IMR-90 (cell line): ENCODE data around the gene KRT36. TPM values are rescaled to one million over a fixed set of nuclear protein-coding genes. Genes with fewer than 3 reads are reported as not detected.

Source experiments
- ATAC-seq: fragments of 200-7000 bp; cut with Tn5 transposase; 2 replicates; pipeline ENCODE4 v1.9.1; 2020; ENCODE audit warnings: low read depth, mild to moderate bottlenecking, moderate library complexity
- BruUV-seq: library from RNA; stranded (reverse); fragments of 400-500 nt; replicated peaks from 2 replicates; lab custom pipeline; 2021; lab: Mats Ljungman, UMichigan
- CTCF ChIA-PET: fragments of 300-600 bp; formaldehyde crosslinking; extraction: SDS; loops from one replicate; lab custom pipeline; 2021; ENCODE audit warnings: antibody characterized with exemption; lab: Yijun Ruan, JAX
- POLR2A ChIA-PET: fragments of 300-600 bp; sonication (Branson Sonifier 250); formaldehyde crosslinking; loops from one replicate; lab custom pipeline; 2022; ENCODE audit warnings: antibody characterized with exemption; ENCODE audit not compliant: unreplicated experiment; lab: Charles Lee
- DNase-seq: peaks from one replicate; pipeline ENCODE4 v3.0.0; 2013
- H2AFZ ChIP-seq: replicated peaks from 2 replicates; pipeline ENCODE3; 2013; ENCODE audit warnings: low read length, mild to moderate bottlenecking; ENCODE audit not compliant: poor library complexity
- H2AK5ac ChIP-seq: 2 replicates; pipeline ENCODE4 v1.6.1; 2013; ENCODE audit warnings: low read depth, low read length, inconsistent platforms
- H2AK9ac ChIP-seq: replicated peaks from 2 replicates; pipeline ENCODE3; 2013; ENCODE audit warnings: mild to moderate bottlenecking, low read depth, low read length, moderate library complexity; ENCODE audit not compliant: poor library complexity
- H2BK120ac ChIP-seq: 2 replicates; pipeline ENCODE4 v1.6.1; 2013; ENCODE audit warnings: low read depth, low read length, inconsistent platforms
- H2BK15ac ChIP-seq: 3 replicates; pipeline ENCODE4 v1.6.1; 2013; ENCODE audit warnings: low read depth, low read length, inconsistent platforms
- H2BK20ac ChIP-seq: 2 replicates; pipeline ENCODE4 v1.6.1; 2013; ENCODE audit warnings: low read depth, mild to moderate bottlenecking, inconsistent platforms, low read length, moderate library complexity
- H2BK5ac ChIP-seq: 2 replicates; pipeline ENCODE4 v1.6.1; 2013; ENCODE audit warnings: mild to moderate bottlenecking, low read depth, low read length, inconsistent platforms; ENCODE audit not compliant: poor library complexity, severe bottlenecking
- H3K14ac ChIP-seq: replicated peaks from 2 replicates; pipeline ENCODE4 v1.6.1; 2013; ENCODE audit warnings: low read depth, low read length, inconsistent platforms
- H3K18ac ChIP-seq: 2 replicates; pipeline ENCODE4 v1.6.1; 2013; ENCODE audit warnings: low read depth, low read length, control low read depth
- H3K23ac ChIP-seq: 2 replicates; pipeline ENCODE4 v1.6.1; 2013; ENCODE audit warnings: low read depth, low read length, inconsistent platforms
- H3K27ac ChIP-seq: 2 replicates; pipeline ENCODE4 v1.5.1; 2013; ENCODE audit warnings: mild to moderate bottlenecking, control low read depth, low read length; ENCODE audit not compliant: insufficient read depth
- H3K27me3 ChIP-seq: 2 replicates; pipeline ENCODE4 v1.6.1; 2013; ENCODE audit warnings: low read length; ENCODE audit not compliant: control insufficient read depth, insufficient read depth
- H3K36me3 ChIP-seq: 2 replicates; pipeline ENCODE4 v1.6.1; 2013; ENCODE audit warnings: low read length, mixed read lengths; ENCODE audit not compliant: control insufficient read depth, insufficient read depth
- H3K4ac ChIP-seq: 2 replicates; pipeline ENCODE4 v1.6.1; 2013; ENCODE audit warnings: low read depth, low read length, inconsistent platforms
- H3K4me1 ChIP-seq: 2 replicates; pipeline ENCODE4 v1.6.1; 2013; ENCODE audit warnings: low read length, mixed read lengths; ENCODE audit not compliant: control insufficient read depth, insufficient read depth
- H3K4me2 ChIP-seq: 2 replicates; pipeline ENCODE4 v1.6.1; 2013; ENCODE audit warnings: low read depth, mild to moderate bottlenecking, control low read depth, low read length, moderate library complexity
- H3K4me3 ChIP-seq: 2 replicates; pipeline ENCODE4 v1.5.1; 2013; ENCODE audit warnings: low read depth, mild to moderate bottlenecking, control low read depth, low read length, moderate library complexity; ENCODE audit not compliant: insufficient read depth
- H3K56ac ChIP-seq: 2 replicates; pipeline ENCODE4 v1.6.1; 2013; ENCODE audit warnings: low read length, inconsistent platforms; ENCODE audit not compliant: insufficient read depth; ENCODE audit errors: extremely low read depth
- H3K79me1 ChIP-seq, 2 experiments: 2 replicates each; pipeline ENCODE4 v1.6.1; 2013; ENCODE audit warnings: low read length in 2 of 2, inconsistent platforms in 1 of 2, low read depth in 1 of 2
- H3K9ac ChIP-seq: 2 replicates; pipeline ENCODE4 v1.6.1; 2013; ENCODE audit warnings: low read depth, low read length, control low read depth
- H3K9me1 ChIP-seq: 2 replicates; pipeline ENCODE4 v1.6.1; 2013; ENCODE audit warnings: low read length, inconsistent platforms; ENCODE audit not compliant: insufficient read depth
- H3K9me3 ChIP-seq: 2 replicates; pipeline ENCODE4 v1.6.1; 2013; ENCODE audit warnings: low read length; ENCODE audit not compliant: control insufficient read depth, insufficient read depth
- H4K20me1 ChIP-seq: 2 replicates; pipeline ENCODE4 v1.6.1; 2013; ENCODE audit warnings: low read length, inconsistent platforms; ENCODE audit not compliant: insufficient read depth
- H4K5ac ChIP-seq: 2 replicates; pipeline ENCODE4 v1.6.1; 2013; ENCODE audit warnings: mild to moderate bottlenecking, low read depth, low read length, control low read depth
- H4K8ac ChIP-seq, 2 experiments: 2 replicates each; pipeline ENCODE4 v1.6.1; 2013; ENCODE audit warnings: low read depth in 2 of 2, low read length in 2 of 2, control low read depth in 1 of 2, inconsistent platforms in 1 of 2
- H4K91ac ChIP-seq: 2 replicates; pipeline ENCODE4 v1.6.1; 2013; ENCODE audit warnings: low read depth, low read length, inconsistent platforms; ENCODE audit not compliant: insufficient read depth
- CEBPB ChIP-seq: IDR thresholded peaks from 2 replicates; pipeline ENCODE4 v1.6.1; 2012; ENCODE audit warnings: low read depth, low read length, improper control_type of control experiment
- ELK1 ChIP-seq: fragments of 150-350 bp; IDR thresholded peaks from 2 replicates; pipeline ENCODE4 v1.6.1; 2016; ENCODE audit warnings: low read depth, mild to moderate bottlenecking, low read length, moderate library complexity, borderline replicate concordance
- FOS ChIP-seq: fragments of 150-350 bp; IDR thresholded peaks from 2 replicates; pipeline ENCODE4 v1.6.1; 2016; ENCODE audit warnings: low read depth, low read length
- MAZ ChIP-seq: IDR thresholded peaks from 2 replicates; pipeline ENCODE4 v1.6.1; 2012; ENCODE audit warnings: low read depth, mild to moderate bottlenecking, low read length, improper control_type of control experiment, moderate library complexity, borderline replicate concordance
- MXI1 ChIP-seq: IDR thresholded peaks from 2 replicates; pipeline ENCODE4 v1.6.1; 2012; ENCODE audit warnings: low read depth, mild to moderate bottlenecking, low read length, moderate library complexity, borderline replicate concordance
- POLR2A ChIP-seq: IDR thresholded peaks from 2 replicates; pipeline ENCODE4 v1.6.1; 2012; ENCODE audit warnings: mild to moderate bottlenecking, low read depth, low read length
- RAD21 ChIP-seq: IDR thresholded peaks from 2 replicates; pipeline ENCODE4 v1.6.1; 2012; ENCODE audit warnings: low read length, improper control_type of control experiment
- RCOR1 ChIP-seq: IDR thresholded peaks from 2 replicates; pipeline ENCODE4 v1.6.1; 2012; ENCODE audit warnings: mild to moderate bottlenecking, low read length, improper control_type of control experiment; ENCODE audit not compliant: insufficient replicate concordance
- SMC3 ChIP-seq: fragments of 150-350 bp; IDR thresholded peaks from 2 replicates; pipeline ENCODE4 v1.6.1; 2016; ENCODE audit warnings: low read depth, mild to moderate bottlenecking, antibody characterized with exemption, low read length, moderate library complexity
- whole genome bisulfite sequencing, 2 experiments: methylation state at CpG; one replicate each; pipeline versions ENCODE4 v1.1.5 to v1.1.7; 2013; ENCODE audit warnings: missing lambda C conversion rate in 2 of 2; ENCODE audit not compliant: insufficient read length in 1 of 2; ENCODE audit errors: extremely low coverage in 2 of 2; 5-methylcytosine and 5-hydroxymethylcytosine counted together
- dilution Hi-C: fragments of 300-500 bp; cut with HindIII; formaldehyde crosslinking; loops from one replicate; pipeline ENCODE4 v1.14.3; 2018; ENCODE audit warnings: low sequenced_read_pairs; ENCODE audit not compliant: unreplicated experiment
- in situ Hi-C: fragments of 300-500 bp; cut with MboI; formaldehyde crosslinking; loops from 3 replicates; pipeline ENCODE4 v1.14.3; 2019; ENCODE audit warnings: low sequenced_read_pairs, inconsistent platforms, mixed read lengths
- intact Hi-C: fragments of 100-400 bp; cut with micrococcal nuclease; formaldehyde crosslinking; loops from 2 replicates; pipeline ENCODE4 v1.10.0; 2022
- polyA plus RNA-seq, 3 experiments: library from polyadenylated mRNA; depleted of rRNA; stranded (reverse); fragments of >200 nt; gene quantifications; 2 replicates each; pipeline ENCODE4 v1.2.3, GENCODE V29; 2012; ENCODE audit warnings: low replicate concordance in 1 of 3
- total RNA-seq: library from RNA; depleted of rRNA; stranded (reverse); fragments of >200 nt; gene quantifications from 2 replicates; pipeline ENCODE4 v1.2.3, GENCODE V29; 2012

Gene KRT36
- total and polyA plus RNA-seq, 2 of the 4 experiments (the other 2 are of a cell fraction): not detected

- Histone ChIP-seq H3K4ac (peak overlapping the region; percentile 71), H4K5ac (peak overlapping the region; percentile 21; the same call in 1 of the 2 replicates), H2BK5ac (no peak overlapping the region), H3K56ac (no peak overlapping the region), H2BK15ac (peak overlapping the region; percentile 95; the same call in 2 of the 3 replicates), H3K4me1 (peaks cover 17% of the 10 kb centered on the region), H3K4me2 (no peak overlapping the region), H2AK9ac (no peak overlapping the region), H3K27me3 (no peaks in the 10 kb centered on the region), H3K9ac (no peak overlapping the region), H3K36me3 (no peaks in the 10 kb centered on the region), H2AK5ac (peak overlapping the region; percentile 65; the same call in 1 of the 2 replicates), H3K23ac (peak overlapping the region; percentile 29; the same call in 1 of the 2 replicates), H3K9me3 (no peaks in the 10 kb centered on the region), H3K14ac (peak overlapping the region; percentile 63; the same call in 1 of the 2 replicates), H2BK20ac (peak overlapping the region; percentile 50; the same call in 1 of the 2 replicates), H3K9me1 (peaks cover 19% of the 10 kb centered on the region), H2AFZ (peak overlapping the region; percentile 1), H3K4me3 (no peak overlapping the region), H4K91ac (peak overlapping the region; percentile 39; the same call in 1 of the 2 replicates), H3K18ac (peak overlapping the region; percentile 55), H3K27ac (no peak overlapping the region), H2BK120ac (peak overlapping the region; percentile 53), H3K79me1 (no peaks in the 10 kb centered on the region), H4K20me1 (no peaks in the 10 kb centered on the region), H4K8ac (peak overlapping the region; percentile 23 to 40; a peak in 1 of 4 replicates)
- no TSS peak for BruUV-seq
- CTCF ChIA-PET: interaction anchor here (1.1 kb wide), 1 partner anchor 636 kb away, joined by 4 read pairs; no protein-coding TSS in a partner anchor
- DNase-seq (peak; percentile 27), ATAC-seq (no peak)
- dilution Hi-C loops (no loop called here), intact Hi-C loops (no loop called here), in situ Hi-C loops (no loop called here)
- WGBS, 2 experiments: no CpG with 5 or more reads among the region's 4 CpGs
- POLR2A ChIA-PET: no interaction called here
- TF ChIP-seq MXI1: no peak
- TF ChIP-seq SMC3: no peak
- TF ChIP-seq FOS: no peak
- no peak for TF ChIP-seq RAD21
- no peak for TF ChIP-seq POLR2A
- TF ChIP-seq CEBPB: no peak
- TF ChIP-seq MAZ: no peak
- TF ChIP-seq RCOR1: no peak
- no peak for TF ChIP-seq ELK1
Measured at GRCh38 chr17:41492771-41493170, 3.1 kb upstream of the KRT36 start.
